GM12878 (cell line): ENCODE measurements around the gene DCUN1D5. TPM values are rescaled to one million over a fixed set of nuclear protein-coding genes. Genes with fewer than 3 reads are reported as not detected.

ENCODE experiments used
- CHD2 ChIP-seq: IDR thresholded peaks from 2 replicates; pipeline ENCODE4 v1.6.1; 2011; ENCODE audit warnings: low read depth, low read length, improper control_type of control experiment, borderline replicate concordance
- CREM ChIP-seq: IDR thresholded peaks from 2 replicates; pipeline ENCODE4 v1.6.1; 2014; ENCODE audit warnings: antibody characterized with exemption, low read depth
- EED ChIP-seq: sonication (generic); IDR thresholded peaks from 2 replicates; pipeline ENCODE4 v1.6.1; 2016; ENCODE audit warnings: antibody characterized with exemption, low read depth
- ESRRA ChIP-seq: IDR thresholded peaks from 2 replicates; pipeline ENCODE4 v1.6.1; 2012; ENCODE audit warnings: mild to moderate bottlenecking, low read length, improper control_type of control experiment
- RAD51 ChIP-seq: fragments of 450-650 bp; IDR thresholded peaks from 2 replicates; pipeline ENCODE4 v1.6.1; 2016; ENCODE audit warnings: moderate library complexity, mild to moderate bottlenecking, inconsistent platforms
- RELA ChIP-seq: fragments of 450-650 bp; IDR thresholded peaks from 2 replicates; pipeline ENCODE4 v1.8.0; 2014; ENCODE audit warnings: borderline replicate concordance; ENCODE audit not compliant: partially characterized antibody
- SPI1 ChIP-seq: IDR thresholded peaks from 2 replicates; pipeline ENCODE4 v1.6.1; 2011; ENCODE audit warnings: low read depth, mild to moderate bottlenecking, low read length, moderate library complexity, borderline replicate concordance; ENCODE audit not compliant: insufficient read depth
- SREBF1 ChIP-seq: IDR thresholded peaks from 2 replicates; pipeline ENCODE4 v1.6.1; 2012; ENCODE audit warnings: mild to moderate bottlenecking, low read length
- TBL1XR1 ChIP-seq: IDR thresholded peaks from 2 replicates; pipeline ENCODE4 v1.6.1; 2012; ENCODE audit warnings: low read depth, low read length, improper control_type of control experiment
- YY1 ChIP-seq: IDR thresholded peaks from 2 replicates; pipeline ENCODE4 v1.6.1; 2011; ENCODE audit warnings: low read depth, mild to moderate bottlenecking, low read length
- ZBTB11 ChIP-seq: fragments of 450-650 bp; formaldehyde crosslinking; IDR thresholded peaks from 2 replicates; pipeline ENCODE4 v1.5.0; 2022; ENCODE audit warnings: mild to moderate bottlenecking, missing genetic modification characterization
- ZBTB40 ChIP-seq: fragments of 450-650 bp; IDR thresholded peaks from 2 replicates; pipeline ENCODE4 v1.6.1; 2016; ENCODE audit warnings: mild to moderate bottlenecking, moderate library complexity, borderline replicate concordance
- polyA plus RNA-seq, 11 experiments: library from polyadenylated mRNA; depleted of rRNA in 4 of 11; unstranded in 6 of 11; stranded (reverse) in 5 of 11; fragments of >200 nt; fragmentation: Nextera tagmentation in 4 of 11; fragmentation: Illumina TruSeq in 1 of 11; extraction: Ambion mirVana in 4 of 11; extraction: Trizol in 1 of 11; gene quantifications; 1 replicate in 1 of 11; 2 replicates in 10 of 11; pipeline versions ENCODE4 v1.2.1 to v1.2.3, GENCODE V29; 2011 to 2016; ENCODE audit warnings: inconsistent platforms in 2 of 11, missing spikeins in 2 of 11, low read depth in 1 of 11
- total RNA-seq, 4 experiments: library from RNA; depleted of rRNA in 3 of 4; stranded (reverse); fragments of >200 nt in 3 of 4; fragmentation: Illumina TruSeq in 1 of 4; extraction: Trizol in 1 of 4; gene quantifications; 2 replicates each; pipeline versions ENCODE4 v1.2.1 to v1.2.3, GENCODE V29; 2013 to 2021
- TF ChIP-seq, protein P1 (sequence below): fragments of 450-650 bp; IDR thresholded peaks from 2 replicates; pipeline ENCODE4 v1.6.1; 2016; ENCODE audit warnings: mild to moderate bottlenecking
- TF ChIP-seq, protein P2 (sequence below): fragments of 150-350 bp; IDR thresholded peaks from 2 replicates; pipeline ENCODE4 v1.6.1; 2016; ENCODE audit warnings: low read depth, low read length

The DCUN1D5 gene
- total and polyA plus RNA-seq, 10 of the 15 experiments (the other 5 are each of a cell fraction or from before 2014, with no cell fraction given): 20.4 to 87.0 (median 60.6) TPM

- TF ChIP-seq YY1 (peak; percentile 81), EED (no peak), ZBTB11 (CRISPR knock-in tag) (no peak), RAD51 (0 out of 2 replicates have a peak, but pooled peaks have one; percentile 25), CREM (peak; percentile 35; the same call in 1 of the 2 replicates), CHD2 (no peak), SPI1 (0 out of 2 replicates have a peak, but pooled peaks have one; percentile 16), ESRRA (0 out of 2 replicates have a peak, but pooled peaks have one; percentile 25), RELA (peak; percentile 18), SREBF1 (no peak), ZBTB40 (peak; percentile 48; the same call in 1 of the 2 replicates), TBL1XR1 (0 out of 2 replicates have a peak, but pooled peaks have one; percentile 48)
- TF ChIP-seq, protein P1, sequence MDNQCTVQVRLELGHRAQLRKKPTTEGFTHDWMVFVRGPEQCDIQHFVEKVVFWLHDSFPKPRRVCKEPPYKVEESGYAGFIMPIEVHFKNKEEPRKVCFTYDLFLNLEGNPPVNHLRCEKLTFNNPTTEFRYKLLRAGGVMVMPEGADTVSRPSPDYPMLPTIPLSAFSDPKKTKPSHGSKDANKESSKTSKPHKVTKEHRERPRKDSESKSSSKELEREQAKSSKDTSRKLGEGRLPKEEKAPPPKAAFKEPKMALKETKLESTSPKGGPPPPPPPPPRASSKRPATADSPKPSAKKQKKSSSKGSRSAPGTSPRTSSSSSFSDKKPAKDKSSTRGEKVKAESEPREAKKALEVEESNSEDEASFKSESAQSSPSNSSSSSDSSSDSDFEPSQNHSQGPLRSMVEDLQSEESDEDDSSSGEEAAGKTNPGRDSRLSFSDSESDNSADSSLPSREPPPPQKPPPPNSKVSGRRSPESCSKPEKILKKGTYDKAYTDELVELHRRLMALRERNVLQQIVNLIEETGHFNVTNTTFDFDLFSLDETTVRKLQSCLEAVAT: peak; percentile 100
- TF ChIP-seq, protein P2, sequence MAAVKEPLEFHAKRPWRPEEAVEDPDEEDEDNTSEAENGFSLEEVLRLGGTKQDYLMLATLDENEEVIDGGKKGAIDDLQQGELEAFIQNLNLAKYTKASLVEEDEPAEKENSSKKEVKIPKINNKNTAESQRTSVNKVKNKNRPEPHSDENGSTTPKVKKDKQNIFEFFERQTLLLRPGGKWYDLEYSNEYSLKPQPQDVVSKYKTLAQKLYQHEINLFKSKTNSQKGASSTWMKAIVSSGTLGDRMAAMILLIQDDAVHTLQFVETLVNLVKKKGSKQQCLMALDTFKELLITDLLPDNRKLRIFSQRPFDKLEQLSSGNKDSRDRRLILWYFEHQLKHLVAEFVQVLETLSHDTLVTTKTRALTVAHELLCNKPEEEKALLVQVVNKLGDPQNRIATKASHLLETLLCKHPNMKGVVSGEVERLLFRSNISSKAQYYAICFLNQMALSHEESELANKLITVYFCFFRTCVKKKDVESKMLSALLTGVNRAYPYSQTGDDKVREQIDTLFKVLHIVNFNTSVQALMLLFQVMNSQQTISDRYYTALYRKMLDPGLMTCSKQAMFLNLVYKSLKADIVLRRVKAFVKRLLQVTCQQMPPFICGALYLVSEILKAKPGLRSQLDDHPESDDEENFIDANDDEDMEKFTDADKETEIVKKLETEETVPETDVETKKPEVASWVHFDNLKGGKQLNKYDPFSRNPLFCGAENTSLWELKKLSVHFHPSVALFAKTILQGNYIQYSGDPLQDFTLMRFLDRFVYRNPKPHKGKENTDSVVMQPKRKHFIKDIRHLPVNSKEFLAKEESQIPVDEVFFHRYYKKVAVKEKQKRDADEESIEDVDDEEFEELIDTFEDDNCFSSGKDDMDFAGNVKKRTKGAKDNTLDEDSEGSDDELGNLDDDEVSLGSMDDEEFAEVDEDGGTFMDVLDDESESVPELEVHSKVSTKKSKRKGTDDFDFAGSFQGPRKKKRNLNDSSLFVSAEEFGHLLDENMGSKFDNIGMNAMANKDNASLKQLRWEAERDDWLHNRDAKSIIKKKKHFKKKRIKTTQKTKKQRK: peak; percentile 6; the same call in 1 of the 2 replicates
Observed at GRCh38 chr11:103108933-103109817, 17.2 kb upstream of the DCUN1D5 start, which contains the start of gene DYNC2H1 (continued).
